Fibroblast of skin of back (primary cell): Measurements from ENCODE around the gene TPX2.
"Not testable (repeated sequence)": the region's sequence is repeated elsewhere in the genome, so short reads cannot be mapped to it uniquely, and the experiment has no call there.

Experiments used
- DNase-seq: peaks from one replicate; pipeline ENCODE4 v3.0.0-alpha.2; 2013

Gene TPX2

GRCh38 chr20:31814142-31814541, 75.1 kb downstream of the TPX2 start:
- not testable (repeated sequence) for DNase-seq

- no peak for DNase-seq
Measured at GRCh38 chr20:31815408-31816188, 76.5 kb downstream of the TPX2 start.

GRCh38 chr20:31816221-31816620, 77.1 kb downstream of the TPX2 start:
- no peak for DNase-seq

- DNase-seq, result no peak
Measured at GRCh38 chr20:31817461-31817860, 78.4 kb downstream of the TPX2 start.

GRCh38 chr20:31818376-31818908, 79.4 kb downstream of the TPX2 start:
- no peak for DNase-seq

- no peak for DNase-seq
Measured at GRCh38 chr20:31819083-31819784, 80.1 kb downstream of the TPX2 start, which contains the start of gene MYLK2. TSS of gene MYLK2 (plus strand) at chr20:31819356. CDS start at chr20:31819581, 225 bp downstream.

GRCh38 chr20:31820228-31820627, 81.1 kb downstream of the TPX2 start:
- no peak for DNase-seq

GRCh38 chr20:31821427-31821826, 82.3 kb downstream of the TPX2 start:
- no peak for DNase-seq

- peak; percentile 65 for DNase-seq
Measured at GRCh38 chr20:31822421-31823330, 83.6 kb downstream of the TPX2 start.

- DNase-seq, result peak; percentile 65
Measured at GRCh38 chr20:31823360-31824124, 84.5 kb downstream of the TPX2 start.

- DNase-seq, result no peak
Measured at GRCh38 chr20:31824125-31824485, 85.0 kb downstream of the TPX2 start.

- no peak for DNase-seq
Measured at GRCh38 chr20:31824554-31825313, 85.6 kb downstream of the TPX2 start.

- DNase-seq, result no peak
Measured at GRCh38 chr20:31826074-31826473, 87.0 kb downstream of the TPX2 start.

- DNase-seq, result no peak
Measured at GRCh38 chr20:31827059-31827458, 88.0 kb downstream of the TPX2 start.

GRCh38 chr20:31828016-31828415, 88.9 kb downstream of the TPX2 start:
- DNase-seq, result not testable (repeated sequence)

GRCh38 chr20:31829731-31830130, 90.6 kb downstream of the TPX2 start:
- no peak for DNase-seq

GRCh38 chr20:31830406-31830981, 91.4 kb downstream of the TPX2 start:
- DNase-seq, result no peak

- DNase-seq, result no peak
Measured at GRCh38 chr20:31831211-31831610, 92.1 kb downstream of the TPX2 start.

- DNase-seq, result no peak
Measured at GRCh38 chr20:31831771-31832306, 92.7 kb downstream of the TPX2 start.
